Muscle layer of colon (tissue), 2 donors: ENCODE results near the gene RGMA.

Experiments used
- H3K27ac ChIP-seq: one replicate; pipeline ENCODE4 v1.7.0; 2013; ENCODE audit warnings: low read depth, mild to moderate bottlenecking, low read length, moderate library complexity
- H3K27me3 ChIP-seq, 2 donors: one replicate each; pipeline ENCODE4 v1.7.0; 2013; ENCODE audit warnings: low read length in 2 of 2, mild to moderate bottlenecking in 2 of 2; ENCODE audit not compliant: insufficient read depth in 2 of 2, control insufficient read depth in 1 of 2
- H3K36me3 ChIP-seq: one replicate; pipeline ENCODE4 v1.7.0; 2013; ENCODE audit warnings: mild to moderate bottlenecking, low read length; ENCODE audit not compliant: insufficient read depth
- H3K4me1 ChIP-seq: one replicate; pipeline ENCODE4 v1.7.0; 2013; ENCODE audit warnings: mild to moderate bottlenecking, low read length; ENCODE audit not compliant: insufficient read depth
- H3K4me3 ChIP-seq, 2 donors: one replicate each; pipeline ENCODE4 v1.7.0; 2013; ENCODE audit warnings: low read length in 2 of 2, low read depth in 1 of 2, mild to moderate bottlenecking in 1 of 2, moderate library complexity in 1 of 2
- H3K9ac ChIP-seq: one replicate; pipeline ENCODE4 v1.7.0; 2013; ENCODE audit warnings: low read length
- H3K9me3 ChIP-seq: one replicate; pipeline ENCODE4 v1.7.0; 2013; ENCODE audit warnings: mild to moderate bottlenecking, low read length
- donor health status: abdominal sarcoma.
- donor health status: Adenocarcinoma of cecum.

The RGMA gene

GRCh38 chr15:93020976-93021772 lies 67.8 kb downstream of the RGMA start:
- Histone ChIP-seq H3K9ac (no peak overlapping the region), H3K36me3 (peaks cover 85% of the 10 kb centered on the region), H3K4me1 (no peaks in the 10 kb centered on the region), H3K4me3 (no peak overlapping the region), H3K27ac (no peak overlapping the region), H3K27me3 (no peaks in the 10 kb centered on the region), H3K9me3 (no peaks in the 10 kb centered on the region)

DNA sequence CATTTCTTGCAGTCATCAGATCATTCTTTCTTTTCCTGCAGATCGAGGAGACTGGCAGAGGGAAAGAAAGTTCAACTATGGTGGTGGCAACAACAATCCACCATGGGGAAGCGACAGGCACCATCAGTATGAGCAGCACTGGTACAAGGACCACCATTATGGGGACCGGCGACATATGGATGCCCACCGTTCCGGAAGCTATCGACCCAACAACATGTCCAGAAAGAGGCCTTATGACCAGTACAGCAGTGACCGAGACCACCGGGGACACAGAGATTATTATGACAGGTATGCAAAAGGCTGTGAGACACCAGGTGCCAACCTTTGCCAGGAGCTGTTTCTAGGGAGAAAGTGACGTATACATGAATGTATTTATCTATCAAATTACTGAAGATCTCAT lies 69.0 kb downstream of the RGMA start:
- H3K27me3 ChIP-seq = no peaks in the 10 kb centered on the region
- no peaks in the 10 kb centered on the region for H3K4me1 ChIP-seq
- no peak overlapping the region for H3K9ac ChIP-seq
- H3K36me3 ChIP-seq = peaks cover 85% of the 10 kb centered on the region
- no peaks in the 10 kb centered on the region for H3K9me3 ChIP-seq
- no peak overlapping the region for H3K4me3 ChIP-seq
- no peak overlapping the region for H3K27ac ChIP-seq

DNA sequence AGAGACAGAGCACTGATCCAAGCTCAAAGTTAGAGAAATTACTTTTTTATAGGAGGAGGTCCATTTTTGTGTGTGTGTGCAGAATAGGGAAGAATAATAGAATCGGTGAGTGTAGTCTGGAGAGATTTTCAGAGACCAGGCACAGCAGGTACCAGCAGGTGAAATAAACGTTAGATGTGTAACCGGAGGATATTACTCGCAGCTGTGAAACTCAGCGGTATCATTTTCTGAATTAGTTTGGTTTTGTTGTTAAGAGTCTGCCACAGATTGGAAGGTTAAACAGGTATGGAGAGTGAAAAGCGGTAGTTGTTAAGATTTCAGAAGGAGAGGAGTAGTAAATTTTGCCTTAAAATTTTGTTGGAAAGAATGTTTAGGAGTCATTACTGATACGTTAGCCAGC lies 69.9 kb downstream of the RGMA start:
- Histone ChIP-seq H3K36me3 (peaks cover 85% of the 10 kb centered on the region), H3K27me3 (no peaks in the 10 kb centered on the region), H3K27ac (no peak overlapping the region), H3K4me1 (no peaks in the 10 kb centered on the region), H3K9ac (no peak overlapping the region), H3K9me3 (no peaks in the 10 kb centered on the region), H3K4me3 (no peak overlapping the region)

DNA sequence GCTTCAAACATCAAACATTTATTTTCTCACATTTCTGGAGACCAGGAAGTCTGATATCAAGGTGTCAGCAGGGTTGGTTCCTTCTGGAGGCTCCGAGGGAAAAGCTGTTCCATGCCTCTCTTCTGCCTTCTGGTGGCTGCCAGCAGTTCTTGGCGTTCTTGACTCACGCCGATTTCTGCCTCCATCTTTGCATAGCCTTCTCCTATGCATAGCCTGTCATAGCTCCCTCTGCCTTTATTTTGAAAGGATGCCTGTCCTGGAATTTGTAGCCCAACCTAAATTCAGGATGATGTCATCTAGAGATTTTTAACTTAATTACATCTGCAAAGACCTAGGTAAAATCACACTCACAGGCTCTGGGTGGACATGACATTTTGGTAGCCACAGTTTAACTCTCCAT lies 70.4 kb downstream of the RGMA start:
- Histone ChIP-seq H3K27ac (peak overlapping the region; percentile 37), H3K4me3 (no peak overlapping the region), H3K9ac (no peak overlapping the region), H3K36me3 (peaks cover 82% of the 10 kb centered on the region), H3K27me3 (no peaks in the 10 kb centered on the region), H3K4me1 (no peaks in the 10 kb centered on the region), H3K9me3 (no peaks in the 10 kb centered on the region)

DNA sequence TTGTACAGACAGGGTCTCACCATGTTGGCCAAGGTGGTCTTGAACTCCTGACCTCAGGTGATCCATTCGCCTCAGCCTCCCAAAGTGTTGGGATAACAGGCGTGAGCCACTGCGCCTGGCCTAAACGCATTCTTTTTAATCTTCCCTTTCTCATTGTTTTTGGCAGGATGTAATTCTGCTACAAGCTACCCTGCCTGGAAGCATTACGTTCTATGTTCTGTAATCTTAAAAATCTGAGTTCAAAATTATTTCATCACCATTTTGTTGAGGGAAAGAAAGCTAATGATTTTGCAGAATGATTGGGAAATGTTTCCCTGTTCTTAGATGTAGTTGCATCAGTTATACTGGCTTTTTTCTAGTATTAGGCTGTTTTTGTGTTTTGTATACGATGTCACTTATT lies 71.5 kb downstream of the RGMA start:
- Histone ChIP-seq H3K4me1 (no peaks in the 10 kb centered on the region), H3K27ac (no peak overlapping the region), H3K9me3 (no peaks in the 10 kb centered on the region), H3K4me3 (no peak overlapping the region), H3K36me3 (peaks cover 84% of the 10 kb centered on the region), H3K9ac (no peak overlapping the region), H3K27me3 (no peaks in the 10 kb centered on the region)

DNA sequence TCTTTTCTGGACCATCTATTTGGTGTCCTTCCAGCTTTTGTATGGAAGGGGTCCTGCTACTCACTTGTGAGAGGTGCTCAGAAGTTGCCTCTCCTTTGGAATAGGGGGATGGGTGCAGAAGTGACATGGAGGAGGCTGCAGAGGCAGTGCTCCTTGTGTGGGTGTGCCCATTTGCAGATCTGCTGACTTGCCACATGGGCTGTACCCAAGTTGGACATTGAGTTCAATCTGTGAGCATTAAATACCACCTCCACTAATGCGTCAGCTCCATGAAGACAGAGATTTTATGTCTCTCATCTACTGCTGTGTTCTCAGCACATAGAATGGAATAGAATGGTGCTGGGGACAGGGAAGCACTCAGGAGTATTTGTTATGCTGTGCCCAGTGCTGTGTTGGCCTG lies 76.2 kb downstream of the RGMA start:
- H3K36me3 ChIP-seq = peaks cover 85% of the 10 kb centered on the region

DNA sequence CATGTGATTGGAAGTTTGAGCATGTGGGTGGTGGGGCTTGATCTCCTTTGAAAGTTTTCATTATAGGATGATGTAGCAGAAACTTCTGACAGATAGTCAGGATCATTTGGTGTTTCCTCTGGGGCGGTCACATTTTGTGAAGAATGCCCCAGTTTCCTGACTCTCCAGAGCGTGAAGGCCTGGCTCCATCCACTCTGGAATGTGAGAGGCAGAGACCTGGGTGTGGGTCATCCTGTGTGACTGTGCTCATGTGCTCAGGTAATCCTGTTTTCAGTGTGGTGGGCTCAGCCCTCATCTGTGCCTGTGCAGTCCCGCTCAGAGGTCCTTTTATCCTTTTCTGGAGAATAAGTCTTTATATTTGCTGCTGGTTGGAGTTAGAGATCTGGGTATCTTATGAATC lies 81.0 kb downstream of the RGMA start:
- Histone ChIP-seq H3K27ac (no peak overlapping the region), H3K9ac (no peak overlapping the region), H3K4me3 (no peak overlapping the region), H3K9me3 (no peaks in the 10 kb centered on the region), H3K27me3 (no peaks in the 10 kb centered on the region), H3K36me3 (peaks cover 82% of the 10 kb centered on the region), H3K4me1 (no peaks in the 10 kb centered on the region)

More for the DNA sequence above, 76.2 kb downstream of the RGMA start:
- Histone ChIP-seq H3K27ac (no peak overlapping the region), H3K27me3 (no peaks in the 10 kb centered on the region), H3K4me1 (no peaks in the 10 kb centered on the region), H3K9ac (no peak overlapping the region), H3K9me3 (no peaks in the 10 kb centered on the region), H3K4me3 (no peak overlapping the region)

GRCh38 chr15:93005133-93005532 lies 83.9 kb downstream of the RGMA start:
- Histone ChIP-seq H3K9ac (no peak overlapping the region), H3K4me1 (no peaks in the 10 kb centered on the region), H3K36me3 (peaks cover 79% of the 10 kb centered on the region), H3K27me3 (no peaks in the 10 kb centered on the region), H3K27ac (no peak overlapping the region), H3K4me3 (no peak overlapping the region), H3K9me3 (no peaks in the 10 kb centered on the region)

- Histone ChIP-seq H3K27me3 (no peaks in the 10 kb centered on the region), H3K27ac (no peak overlapping the region), H3K4me1 (no peaks in the 10 kb centered on the region), H3K9me3 (no peaks in the 10 kb centered on the region), H3K36me3 (peaks cover 78% of the 10 kb centered on the region), H3K4me3 (no peak overlapping the region), H3K9ac (no peak overlapping the region)
These were observed 87.1 kb downstream of the RGMA start for GRCh38 chr15:93001881-93002280.

GRCh38 chr15:93001156-93001555 lies 87.9 kb downstream of the RGMA start:
- no peak overlapping the region for H3K9ac ChIP-seq
- H3K27me3 ChIP-seq = no peaks in the 10 kb centered on the region
- no peaks in the 10 kb centered on the region for H3K4me1 ChIP-seq
- no peak overlapping the region for H3K27ac ChIP-seq
- H3K4me3 ChIP-seq = no peak overlapping the region
- peaks cover 78% of the 10 kb centered on the region for H3K36me3 ChIP-seq
- H3K9me3 ChIP-seq = no peaks in the 10 kb centered on the region

GRCh38 chr15:92997821-92998220 lies 91.2 kb downstream of the RGMA start:
- Histone ChIP-seq H3K9me3 (no peaks in the 10 kb centered on the region), H3K9ac (no peak overlapping the region), H3K27me3 (no peaks in the 10 kb centered on the region), H3K4me3 (no peak overlapping the region), H3K36me3 (peaks cover 66% of the 10 kb centered on the region), H3K4me1 (no peaks in the 10 kb centered on the region), H3K27ac (no peak overlapping the region)

GRCh38 chr15:92992720-92993119 lies 96.3 kb downstream of the RGMA start:
- H3K36me3 ChIP-seq = peaks cover 63% of the 10 kb centered on the region
- H3K4me3 ChIP-seq = no peak overlapping the region
- no peaks in the 10 kb centered on the region for H3K4me1 ChIP-seq
- H3K9ac ChIP-seq = no peak overlapping the region
- H3K27me3 ChIP-seq = no peaks in the 10 kb centered on the region
- no peak overlapping the region for H3K27ac ChIP-seq
- H3K9me3 ChIP-seq = no peaks in the 10 kb centered on the region
